Measurements from ENCODE around the gene WWC1.

Gene WWC1

DNA sequence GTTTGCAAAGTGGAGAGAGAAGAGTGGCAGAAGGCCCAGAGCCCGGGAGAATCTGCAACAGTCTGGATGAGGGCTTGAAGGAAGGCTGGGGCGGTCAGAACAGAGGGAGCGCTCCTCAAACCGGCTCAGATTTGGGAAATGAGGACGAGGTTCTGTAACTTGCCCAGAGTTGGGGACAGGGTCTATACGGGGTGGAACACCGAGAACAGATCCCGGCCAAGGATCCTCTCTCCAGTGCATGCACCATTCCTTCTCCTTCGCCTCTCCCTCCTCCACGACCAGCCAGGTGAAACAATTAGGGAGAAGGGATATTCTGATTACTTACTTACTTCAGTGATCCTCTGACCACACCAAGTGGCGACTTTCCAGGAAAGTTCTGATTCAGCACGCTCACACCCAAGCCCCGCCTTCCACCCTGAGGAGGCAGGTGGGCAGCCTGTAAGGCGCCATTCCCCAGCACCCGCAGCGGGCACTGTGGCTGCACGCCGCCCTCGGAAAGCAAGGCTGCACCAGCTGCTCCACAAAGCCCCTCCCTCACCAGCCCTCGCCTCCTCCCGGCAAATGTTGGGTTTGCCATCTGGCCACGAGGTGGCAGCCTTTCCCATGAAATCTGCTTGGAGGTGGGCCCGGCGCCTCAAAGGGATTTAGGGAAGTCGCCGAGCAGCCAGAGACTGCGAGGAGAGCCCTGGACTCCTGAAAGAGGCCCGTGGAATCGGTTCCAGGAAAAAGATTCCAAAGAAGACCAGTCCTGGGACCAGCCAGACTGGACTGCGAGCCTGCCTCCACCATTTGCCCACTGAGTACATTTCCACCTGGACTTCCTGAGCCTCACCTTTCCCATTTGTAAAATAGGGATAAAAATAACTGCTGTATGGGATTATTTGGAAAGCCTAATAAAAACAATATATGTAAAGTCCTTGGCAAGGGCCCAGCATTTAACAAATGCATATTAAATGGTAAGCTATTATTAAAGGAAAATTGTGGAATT is 22.2 kb upstream of the WWC1 start:
- DNase-seq (ENCODE audit: extremely low read depth, insufficient read length): peak; percentile 68
- Histone ChIP-seq H3K27me3 (replicated peaks; ENCODE audit: control insufficient read depth, insufficient read depth, low read length) (no peaks in the 10 kb centered on the region), H3K36me3 (ENCODE audit: control insufficient read depth, insufficient read depth, low read length) (no peaks in the 10 kb centered on the region), H3K4me3 (replicated peaks; ENCODE audit: low read depth, low read length) (peak overlapping the region; percentile 40)
- TF ChIP-seq, protein P1, sequence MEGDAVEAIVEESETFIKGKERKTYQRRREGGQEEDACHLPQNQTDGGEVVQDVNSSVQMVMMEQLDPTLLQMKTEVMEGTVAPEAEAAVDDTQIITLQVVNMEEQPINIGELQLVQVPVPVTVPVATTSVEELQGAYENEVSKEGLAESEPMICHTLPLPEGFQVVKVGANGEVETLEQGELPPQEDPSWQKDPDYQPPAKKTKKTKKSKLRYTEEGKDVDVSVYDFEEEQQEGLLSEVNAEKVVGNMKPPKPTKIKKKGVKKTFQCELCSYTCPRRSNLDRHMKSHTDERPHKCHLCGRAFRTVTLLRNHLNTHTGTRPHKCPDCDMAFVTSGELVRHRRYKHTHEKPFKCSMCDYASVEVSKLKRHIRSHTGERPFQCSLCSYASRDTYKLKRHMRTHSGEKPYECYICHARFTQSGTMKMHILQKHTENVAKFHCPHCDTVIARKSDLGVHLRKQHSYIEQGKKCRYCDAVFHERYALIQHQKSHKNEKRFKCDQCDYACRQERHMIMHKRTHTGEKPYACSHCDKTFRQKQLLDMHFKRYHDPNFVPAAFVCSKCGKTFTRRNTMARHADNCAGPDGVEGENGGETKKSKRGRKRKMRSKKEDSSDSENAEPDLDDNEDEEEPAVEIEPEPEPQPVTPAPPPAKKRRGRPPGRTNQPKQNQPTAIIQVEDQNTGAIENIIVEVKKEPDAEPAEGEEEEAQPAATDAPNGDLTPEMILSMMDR (IDR thresholded peaks at IDR 0.05; ENCODE audit: insufficient read depth, low read length, poor library complexity, severe bottlenecking): peak; percentile 82

GRCh38 chr5:168269937-168270330 is 21.5 kb upstream of the WWC1 start:
- DNase-seq (ENCODE audit: extremely low read depth, insufficient read length): no peak
- no peaks in the 10 kb centered on the region for H3K36me3 ChIP-seq (ENCODE audit: control insufficient read depth, insufficient read depth, low read length)
- H3K4me3 ChIP-seq (replicated peaks; ENCODE audit: low read depth, low read length): no peak overlapping the region
- no peaks in the 10 kb centered on the region for H3K27me3 ChIP-seq (replicated peaks; ENCODE audit: control insufficient read depth, insufficient read depth, low read length)
- TF ChIP-seq, protein P1 (IDR thresholded peaks at IDR 0.05; ENCODE audit: insufficient read depth, low read length, poor library complexity, severe bottlenecking): no peak

DNA sequence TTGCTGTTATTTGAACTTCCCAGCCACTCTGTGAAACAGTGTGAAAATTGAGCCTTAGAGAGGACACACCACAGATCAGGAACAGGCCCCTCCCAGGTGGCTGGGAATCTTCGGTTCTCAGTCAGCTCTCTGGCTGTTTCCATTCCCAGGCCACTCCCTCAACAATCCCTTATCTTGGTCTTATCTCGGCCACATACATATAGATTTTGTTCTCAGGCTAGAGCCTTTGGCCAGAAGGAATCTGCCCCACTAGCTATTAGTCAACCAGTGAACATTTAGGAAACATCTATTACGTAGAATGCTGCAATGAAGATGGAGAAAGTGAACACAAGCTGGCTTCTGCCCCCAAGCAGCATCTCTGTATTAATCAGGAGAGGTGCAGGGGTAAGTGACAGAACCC is 21.0 kb upstream of the WWC1 start:
- TF ChIP-seq, protein P1 (IDR thresholded peaks at IDR 0.05; ENCODE audit: insufficient read depth, low read length, poor library complexity, severe bottlenecking): no peak
- Histone ChIP-seq H3K4me3 (replicated peaks; ENCODE audit: low read depth, low read length) (no peak overlapping the region), H3K27me3 (replicated peaks; ENCODE audit: control insufficient read depth, insufficient read depth, low read length) (no peaks in the 10 kb centered on the region), H3K36me3 (ENCODE audit: control insufficient read depth, insufficient read depth, low read length) (no peaks in the 10 kb centered on the region)
- no peak for DNase-seq (ENCODE audit: extremely low read depth, insufficient read length)

- TF ChIP-seq, protein P1 (IDR thresholded peaks at IDR 0.05; ENCODE audit: insufficient read depth, low read length, poor library complexity, severe bottlenecking): no peak
- no peaks in the 10 kb centered on the region for H3K36me3 ChIP-seq (ENCODE audit: control insufficient read depth, insufficient read depth, low read length)
- H3K27me3 ChIP-seq (replicated peaks; ENCODE audit: control insufficient read depth, insufficient read depth, low read length): no peaks in the 10 kb centered on the region; the same call in 1 of the 2 replicates
- H3K4me3 ChIP-seq (replicated peaks; ENCODE audit: low read depth, low read length): no peak overlapping the region
- no peak for DNase-seq (ENCODE audit: extremely low read depth, insufficient read length)
Measured at GRCh38 chr5:168273056-168273980, 18.1 kb upstream of the WWC1 start.

- Histone ChIP-seq H3K27me3 (replicated peaks; ENCODE audit: control insufficient read depth, insufficient read depth, low read length) (no peaks in the 10 kb centered on the region; the same call in 1 of the 2 replicates), H3K4me3 (replicated peaks; ENCODE audit: low read depth, low read length) (no peak overlapping the region), H3K36me3 (ENCODE audit: control insufficient read depth, insufficient read depth, low read length) (no peaks in the 10 kb centered on the region)
- TF ChIP-seq, protein P1 (IDR thresholded peaks at IDR 0.05; ENCODE audit: insufficient read depth, low read length, poor library complexity, severe bottlenecking): no peak
- no peak for DNase-seq (ENCODE audit: extremely low read depth, insufficient read length)
Measured at GRCh38 chr5:168274406-168274805, 17.0 kb upstream of the WWC1 start.

All from GM06990 (cell line).